Transverse colon (tissue), 4 donors: Measurements from ENCODE around the gene CARM1.
"Not testable (repeated sequence)": the region's sequence is repeated elsewhere in the genome, so short reads cannot be mapped to it uniquely, and the experiment has no call there.

Experiments
- EP300 ChIP-seq: sonication (generic); formaldehyde crosslinking; IDR thresholded peaks from one replicate; pipeline ENCODE4 v1.6.1; 2017; ENCODE audit warnings: antibody characterized with exemption, low read depth
- POLR2AphosphoS5 ChIP-seq, 3 donors: sonication (generic); formaldehyde crosslinking; IDR thresholded peaks; one replicate each; pipeline ENCODE4 v1.6.1; 2016; ENCODE audit warnings: antibody characterized with exemption in 3 of 3
- TF ChIP-seq, protein P1 (sequence below), 5 experiments: fragments of 200-600 bp in 3 of 5; fragments of 450-650 bp in 2 of 5; sonication (generic) in 3 of 5; IDR thresholded peaks; 1 replicate in 2 of 5; 2 replicates in 3 of 5; pipeline ENCODE4 v1.5.1; 2016 to 2017; ENCODE audit warnings: antibody characterized with exemption in 5 of 5, inconsistent platforms in 3 of 5, mild to moderate bottlenecking in 2 of 5, moderate library complexity in 1 of 5

DNA sequence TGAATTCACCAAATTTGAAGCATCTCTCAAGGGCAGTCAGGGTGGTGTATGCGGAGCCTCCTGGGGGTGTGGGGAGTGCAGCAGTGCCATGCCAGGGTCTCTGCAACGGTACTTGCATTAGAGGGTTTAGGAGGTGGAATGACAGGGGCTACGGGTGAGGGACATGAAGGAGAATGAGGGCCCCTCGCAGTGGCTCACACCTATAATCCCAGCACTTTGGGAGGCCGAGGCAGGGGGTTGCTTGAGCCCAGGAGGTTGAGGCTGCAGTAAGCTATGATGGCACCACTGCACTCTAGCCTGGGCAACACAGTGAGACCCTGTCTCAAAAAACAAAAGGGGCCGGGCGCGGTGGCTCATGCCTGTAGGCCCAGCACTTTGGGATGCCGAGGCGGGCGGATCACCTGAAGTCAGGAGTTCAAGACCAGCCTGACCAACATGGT, 1.5 kb upstream of the CARM1 start:
- TF ChIP-seq, protein P1, sequence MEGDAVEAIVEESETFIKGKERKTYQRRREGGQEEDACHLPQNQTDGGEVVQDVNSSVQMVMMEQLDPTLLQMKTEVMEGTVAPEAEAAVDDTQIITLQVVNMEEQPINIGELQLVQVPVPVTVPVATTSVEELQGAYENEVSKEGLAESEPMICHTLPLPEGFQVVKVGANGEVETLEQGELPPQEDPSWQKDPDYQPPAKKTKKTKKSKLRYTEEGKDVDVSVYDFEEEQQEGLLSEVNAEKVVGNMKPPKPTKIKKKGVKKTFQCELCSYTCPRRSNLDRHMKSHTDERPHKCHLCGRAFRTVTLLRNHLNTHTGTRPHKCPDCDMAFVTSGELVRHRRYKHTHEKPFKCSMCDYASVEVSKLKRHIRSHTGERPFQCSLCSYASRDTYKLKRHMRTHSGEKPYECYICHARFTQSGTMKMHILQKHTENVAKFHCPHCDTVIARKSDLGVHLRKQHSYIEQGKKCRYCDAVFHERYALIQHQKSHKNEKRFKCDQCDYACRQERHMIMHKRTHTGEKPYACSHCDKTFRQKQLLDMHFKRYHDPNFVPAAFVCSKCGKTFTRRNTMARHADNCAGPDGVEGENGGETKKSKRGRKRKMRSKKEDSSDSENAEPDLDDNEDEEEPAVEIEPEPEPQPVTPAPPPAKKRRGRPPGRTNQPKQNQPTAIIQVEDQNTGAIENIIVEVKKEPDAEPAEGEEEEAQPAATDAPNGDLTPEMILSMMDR (IDR thresholded peaks at IDR 0.05): not testable (repeated sequence)
- TF ChIP-seq EP300; POLR2AphosphoS5 (IDR thresholded peaks at IDR 0.05): not testable (repeated sequence)
